HG03097 (cell line): ENCODE data around the gene PGBD1.
A peak's percentile ranks its signal among the peaks of the same experiment; 100 is the strongest.

ENCODE experiments used
- ATAC-seq: cut with Tn5 transposase; IDR thresholded peaks from one replicate; pipeline ENCODE4 v1.9.1; 2021; ENCODE audit not compliant: unreplicated experiment, low FRiP score

Gene PGBD1, protein sequence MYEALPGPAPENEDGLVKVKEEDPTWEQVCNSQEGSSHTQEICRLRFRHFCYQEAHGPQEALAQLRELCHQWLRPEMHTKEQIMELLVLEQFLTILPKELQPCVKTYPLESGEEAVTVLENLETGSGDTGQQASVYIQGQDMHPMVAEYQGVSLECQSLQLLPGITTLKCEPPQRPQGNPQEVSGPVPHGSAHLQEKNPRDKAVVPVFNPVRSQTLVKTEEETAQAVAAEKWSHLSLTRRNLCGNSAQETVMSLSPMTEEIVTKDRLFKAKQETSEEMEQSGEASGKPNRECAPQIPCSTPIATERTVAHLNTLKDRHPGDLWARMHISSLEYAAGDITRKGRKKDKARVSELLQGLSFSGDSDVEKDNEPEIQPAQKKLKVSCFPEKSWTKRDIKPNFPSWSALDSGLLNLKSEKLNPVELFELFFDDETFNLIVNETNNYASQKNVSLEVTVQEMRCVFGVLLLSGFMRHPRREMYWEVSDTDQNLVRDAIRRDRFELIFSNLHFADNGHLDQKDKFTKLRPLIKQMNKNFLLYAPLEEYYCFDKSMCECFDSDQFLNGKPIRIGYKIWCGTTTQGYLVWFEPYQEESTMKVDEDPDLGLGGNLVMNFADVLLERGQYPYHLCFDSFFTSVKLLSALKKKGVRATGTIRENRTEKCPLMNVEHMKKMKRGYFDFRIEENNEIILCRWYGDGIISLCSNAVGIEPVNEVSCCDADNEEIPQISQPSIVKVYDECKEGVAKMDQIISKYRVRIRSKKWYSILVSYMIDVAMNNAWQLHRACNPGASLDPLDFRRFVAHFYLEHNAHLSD

DNA sequence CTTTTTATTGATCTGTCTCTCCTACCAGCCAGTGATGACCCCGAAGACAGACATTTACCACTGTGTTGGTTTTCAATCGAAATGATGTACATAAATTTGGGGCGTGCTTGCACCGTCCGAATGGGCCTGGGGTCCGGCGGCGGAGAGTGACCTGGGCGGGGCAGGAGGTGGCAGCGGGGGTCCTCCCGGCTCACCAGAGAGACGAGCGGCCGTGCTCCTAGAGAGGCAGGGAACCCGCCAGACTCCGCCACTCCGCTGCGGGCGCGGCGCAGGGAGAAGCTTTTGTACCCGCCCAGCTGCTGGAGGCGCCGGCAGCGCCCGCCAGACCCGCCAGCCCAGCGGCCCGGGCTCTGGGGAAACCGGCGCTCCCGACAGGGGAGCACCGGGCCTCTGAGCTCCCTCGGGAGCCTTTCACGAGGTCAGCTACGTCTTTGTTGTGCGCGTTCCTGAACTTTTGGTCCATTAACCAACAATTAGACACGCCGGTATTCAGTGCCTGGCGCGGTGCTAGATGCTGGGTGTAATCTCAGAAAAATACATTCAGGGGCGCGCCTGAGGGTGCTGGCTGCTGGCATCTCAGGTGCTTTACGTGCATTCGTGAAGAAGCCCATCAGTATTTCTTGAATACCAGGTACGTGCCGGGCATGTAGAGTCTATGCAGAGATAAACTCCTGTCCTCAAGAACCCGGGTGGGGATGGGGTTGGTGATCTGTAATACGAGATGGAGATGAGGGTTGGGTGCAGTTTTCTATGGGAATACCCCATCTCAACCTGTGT, at the start of gene PGBD1:
PGBD1 (plus strand) TSS at position 285 of the 777 bp plus-strand sequence. CDS start 2,242 bp downstream, outside the sequence.
- ATAC-seq, result peak; percentile 52

DNA sequence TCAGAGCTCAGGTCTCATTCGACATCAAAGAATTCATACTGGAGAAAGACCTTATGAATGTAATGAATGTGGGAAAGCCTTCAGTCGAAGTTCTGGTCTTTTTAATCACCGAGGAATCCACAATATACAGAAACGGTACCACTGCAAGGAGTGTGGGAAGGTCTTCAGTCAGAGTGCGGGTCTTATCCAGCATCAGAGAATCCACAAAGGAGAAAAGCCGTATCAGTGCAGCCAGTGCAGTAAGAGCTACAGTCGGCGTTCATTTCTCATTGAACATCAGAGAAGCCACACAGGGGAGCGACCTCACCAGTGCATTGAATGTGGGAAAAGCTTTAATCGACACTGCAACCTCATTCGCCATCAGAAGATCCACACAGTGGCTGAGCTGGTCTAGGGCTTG, 48.6 kb upstream of the PGBD1 start:
- no peak for ATAC-seq

- ATAC-seq, result no peak
Observed at GRCh38 chr6:28235912-28236452, 45.4 kb upstream of the PGBD1 start.

- ATAC-seq, result no peak
Observed at GRCh38 chr6:28239636-28240035, 41.7 kb upstream of the PGBD1 start.

DNA sequence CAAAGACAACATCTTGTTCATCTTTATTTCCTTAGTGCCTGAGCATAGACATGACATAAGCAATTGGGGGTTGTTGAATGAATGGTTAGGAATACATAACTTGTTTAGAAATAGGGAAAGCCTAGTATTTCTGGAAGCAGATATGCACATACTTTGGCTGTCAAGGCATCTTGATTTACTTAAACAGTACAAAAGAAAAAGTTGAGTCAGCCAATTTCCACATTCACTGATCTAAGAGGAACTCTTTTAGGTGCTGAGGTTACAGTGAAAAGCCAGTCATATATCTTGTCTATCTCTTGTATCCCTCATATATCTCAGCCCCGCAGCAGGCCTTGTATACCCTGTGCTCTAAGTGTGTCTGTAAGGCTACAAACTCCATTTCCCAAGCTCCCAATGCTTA, 40.9 kb upstream of the PGBD1 start:
- no peak for ATAC-seq

- no peak for ATAC-seq
Observed at GRCh38 chr6:28243946-28244345, 37.4 kb upstream of the PGBD1 start.

DNA sequence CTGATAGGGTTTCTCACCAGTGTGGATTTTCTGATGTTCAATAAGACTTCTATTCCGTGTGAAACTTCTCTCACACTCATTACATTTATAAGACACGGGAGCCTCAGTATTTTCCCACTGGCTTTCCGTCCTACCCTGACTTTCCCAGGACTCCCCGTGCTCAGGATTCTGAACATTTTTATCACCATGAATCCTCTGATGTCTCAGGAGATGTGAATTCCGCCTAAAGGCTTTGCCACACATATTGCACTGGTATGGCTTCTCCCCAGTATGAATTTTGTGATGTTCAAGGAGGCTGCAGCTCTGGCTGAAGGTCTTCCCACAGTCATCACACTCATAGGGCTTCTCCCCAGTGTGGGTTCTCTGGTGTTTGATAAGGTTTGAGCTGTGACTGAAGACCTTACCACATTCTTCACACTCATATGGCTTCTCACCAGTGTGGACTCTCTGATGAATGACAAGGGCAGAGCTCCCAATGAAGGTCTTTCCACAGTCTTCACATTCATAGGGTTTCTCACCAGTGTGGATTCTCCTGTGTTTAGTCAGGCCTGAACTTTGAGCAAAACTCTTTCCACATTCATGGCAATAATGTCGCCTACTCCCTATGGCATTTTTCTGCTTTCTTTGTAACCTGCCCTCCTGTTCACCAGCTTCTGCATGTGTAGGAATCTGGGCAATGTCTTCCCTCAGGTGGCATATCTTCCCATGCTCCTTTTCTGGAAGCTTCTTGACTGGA, 36.0 kb upstream of the PGBD1 start:
- ATAC-seq, result no peak

DNA sequence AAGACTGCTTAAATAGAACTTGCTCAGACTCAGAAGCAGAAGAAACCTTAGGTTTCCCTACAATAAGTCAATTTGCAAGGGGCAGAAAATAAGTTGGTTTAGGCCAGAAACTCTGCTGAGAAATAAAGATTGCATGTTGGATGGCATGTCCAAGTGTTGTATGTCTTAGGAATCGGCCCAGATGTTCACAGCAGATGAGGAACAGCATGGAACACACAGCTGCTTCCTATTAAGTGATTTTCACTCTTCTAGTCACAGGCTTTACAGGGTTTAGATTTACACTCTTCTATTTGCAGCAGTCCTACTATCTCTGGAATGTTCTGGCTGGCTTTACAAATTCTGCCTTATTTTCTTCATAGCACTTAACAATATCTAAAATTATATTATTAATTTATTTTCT, 32.5 kb upstream of the PGBD1 start:
- ATAC-seq, result no peak

DNA sequence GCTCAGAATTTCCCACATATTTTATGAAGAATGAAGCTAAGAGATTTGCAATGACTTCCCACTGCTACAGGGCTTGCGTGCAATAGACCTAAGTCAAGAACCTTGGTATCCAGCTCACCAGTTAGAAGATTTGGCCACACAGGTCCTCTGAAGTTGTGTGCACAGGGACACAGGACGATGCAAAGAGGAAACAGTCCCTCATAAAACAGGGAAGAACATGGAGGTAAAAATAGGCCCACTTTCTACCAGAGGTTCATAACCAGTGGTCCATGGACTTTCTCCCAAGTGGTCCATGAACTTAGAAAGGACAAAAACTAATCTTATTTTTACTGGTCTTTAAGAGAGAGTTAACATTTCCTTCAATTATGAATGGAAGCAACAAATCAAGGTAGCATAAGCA, 30.6 kb upstream of the PGBD1 start:
- ATAC-seq, result no peak

DNA sequence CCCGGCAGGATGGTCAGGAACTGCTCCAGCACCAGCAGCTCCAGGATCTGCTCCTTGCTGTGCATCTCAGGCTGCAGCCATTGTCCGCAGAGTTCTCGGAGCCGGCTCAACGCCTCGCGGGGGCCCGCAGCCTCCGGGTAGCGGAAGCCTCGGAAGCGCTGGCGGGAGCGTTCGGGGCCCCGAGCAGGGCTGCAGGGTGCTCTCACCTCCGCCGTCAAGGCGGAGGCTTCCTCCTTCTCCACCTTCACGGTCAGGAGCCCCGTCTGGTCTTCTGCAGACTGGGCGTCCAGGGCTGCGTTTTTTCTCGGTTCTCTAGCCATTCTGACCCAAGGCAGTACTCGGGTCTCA, 29.7 kb upstream of the PGBD1 start:
- ATAC-seq, result peak; percentile 44

GRCh38 chr6:28252009-28252975, 29.1 kb upstream of the PGBD1 start, which contains the start of gene ZKSCAN4:
Gene ZKSCAN4 (minus strand): TSS chr6:28252269. CDS start chr6:28251980, 289 bp downstream.
- peak; percentile 64 for ATAC-seq

GRCh38 chr6:28254121-28254519, 27.3 kb upstream of the PGBD1 start:
- no peak for ATAC-seq

DNA sequence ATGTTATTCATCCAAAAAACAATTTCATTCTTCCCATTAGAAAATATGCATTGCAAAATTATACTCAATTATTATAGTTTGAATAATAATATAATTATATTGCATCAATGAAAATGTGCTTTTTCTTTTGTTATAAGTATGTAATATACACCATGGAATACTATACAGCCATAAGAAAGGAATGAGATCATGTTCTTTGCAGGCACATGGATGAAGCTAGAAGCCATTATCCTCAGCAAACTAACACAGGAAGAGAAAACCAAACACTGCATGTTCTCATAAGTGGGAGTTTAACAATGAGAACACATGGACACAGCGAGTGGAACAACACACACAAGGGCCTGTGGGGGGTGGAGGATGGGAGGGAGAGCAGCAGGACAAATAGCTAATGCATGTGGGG, 24.3 kb upstream of the PGBD1 start:
- ATAC-seq, result no peak

- ATAC-seq, result no peak
Observed at GRCh38 chr6:28258877-28259777, 22.2 kb upstream of the PGBD1 start, which contains the start of gene NKAPL. Gene NKAPL (plus strand): TSS chr6:28259297. CDS start chr6:28259372, 75 bp downstream.

GRCh38 chr6:28263922-28264321, 17.4 kb upstream of the PGBD1 start:
- ATAC-seq, result no peak

GRCh38 chr6:28264834-28265401, 16.5 kb upstream of the PGBD1 start:
- ATAC-seq, result no peak

- ATAC-seq, result no peak
Observed at GRCh38 chr6:28266563-28266961, 14.8 kb upstream of the PGBD1 start.
